ENCODE data around the gene BCL2L13. TPM values are rescaled to one million over a fixed set of nuclear protein-coding genes. Genes with fewer than 3 reads are reported as not detected.

Gene BCL2L13
- total RNA-seq, 4 donors from 2014 or later: 46.0 to 103 (median 72.2) TPM

DNA sequence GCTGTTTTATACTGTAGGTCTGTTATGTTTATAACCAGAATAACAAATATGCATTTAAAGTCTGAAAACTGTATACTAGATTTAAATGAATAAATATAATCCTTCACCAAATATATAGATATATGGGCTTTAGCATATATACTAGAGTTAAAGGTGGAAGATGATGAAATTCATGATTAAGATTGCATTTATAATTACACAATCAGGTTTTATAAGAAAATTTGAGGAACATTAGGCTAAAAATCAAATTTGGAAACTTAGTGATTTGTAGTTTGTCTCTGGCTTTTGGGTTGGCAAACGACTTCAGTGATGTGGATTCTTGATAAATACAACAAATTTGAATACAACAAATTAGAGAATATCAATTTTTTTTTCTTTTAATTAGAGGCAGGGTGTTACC, 10.0 kb downstream of the BCL2L13 start:
- Histone ChIP-seq H3K4me3 (replicated peaks in 1 of 3) (no peak overlapping the region), H3K27ac (no peak overlapping the region), H3K27me3 (no peaks in the 10 kb centered on the region), H3K9me3 (no peaks in the 10 kb centered on the region), H3K36me3 (no peaks in the 10 kb centered on the region), H3K4me1 (no peaks in the 10 kb centered on the region)
- TF ChIP-seq, protein P1, sequence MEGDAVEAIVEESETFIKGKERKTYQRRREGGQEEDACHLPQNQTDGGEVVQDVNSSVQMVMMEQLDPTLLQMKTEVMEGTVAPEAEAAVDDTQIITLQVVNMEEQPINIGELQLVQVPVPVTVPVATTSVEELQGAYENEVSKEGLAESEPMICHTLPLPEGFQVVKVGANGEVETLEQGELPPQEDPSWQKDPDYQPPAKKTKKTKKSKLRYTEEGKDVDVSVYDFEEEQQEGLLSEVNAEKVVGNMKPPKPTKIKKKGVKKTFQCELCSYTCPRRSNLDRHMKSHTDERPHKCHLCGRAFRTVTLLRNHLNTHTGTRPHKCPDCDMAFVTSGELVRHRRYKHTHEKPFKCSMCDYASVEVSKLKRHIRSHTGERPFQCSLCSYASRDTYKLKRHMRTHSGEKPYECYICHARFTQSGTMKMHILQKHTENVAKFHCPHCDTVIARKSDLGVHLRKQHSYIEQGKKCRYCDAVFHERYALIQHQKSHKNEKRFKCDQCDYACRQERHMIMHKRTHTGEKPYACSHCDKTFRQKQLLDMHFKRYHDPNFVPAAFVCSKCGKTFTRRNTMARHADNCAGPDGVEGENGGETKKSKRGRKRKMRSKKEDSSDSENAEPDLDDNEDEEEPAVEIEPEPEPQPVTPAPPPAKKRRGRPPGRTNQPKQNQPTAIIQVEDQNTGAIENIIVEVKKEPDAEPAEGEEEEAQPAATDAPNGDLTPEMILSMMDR (IDR thresholded peaks at IDR 0.05): no peak
- no peak for TF ChIP-seq POLR2A (IDR thresholded peaks at IDR 0.05)
- DNase-seq: no peak
- WGBS, 2 donors: 82 to 85% methylated on average over 1 of the region's 1 CpG
- intact Hi-C loops (cut with DNase I): no loop called here

DNA sequence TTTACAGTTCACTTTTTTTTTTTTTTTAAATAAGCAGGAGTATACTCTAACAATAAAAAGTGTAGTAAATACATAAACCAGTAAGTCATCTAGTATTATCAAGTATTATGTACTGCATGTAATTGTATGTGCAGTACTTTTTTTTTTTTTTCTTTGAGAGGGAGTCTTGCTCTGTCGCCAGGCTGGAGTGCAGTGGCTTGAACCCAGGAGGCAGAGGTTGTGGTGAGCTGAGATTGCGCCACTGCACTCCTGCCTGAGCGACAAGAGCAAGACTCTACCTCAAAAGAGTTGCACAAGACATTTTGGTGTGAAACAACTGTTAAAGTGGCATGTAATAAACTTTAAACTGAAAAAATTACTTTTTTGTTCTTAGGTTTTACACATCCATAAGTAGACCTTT, 16.7 kb downstream of the BCL2L13 start:
- no peak for TF ChIP-seq POLR2A (IDR thresholded peaks at IDR 0.05)
- TF ChIP-seq, protein P1 (IDR thresholded peaks at IDR 0.05): no peak
- intact Hi-C loops (cut with DNase I): no loop called here
- no peak for DNase-seq
- no peak overlapping the region for H3K4me3 ChIP-seq (replicated peaks in 1 of 3)
- WGBS, 2 donors: 94 to 95% methylated on average over 3 of the region's 3 CpGs
- H3K36me3 ChIP-seq: peaks cover 5 to 11% of the 10 kb centered on the region in 2 donors
- H3K27ac ChIP-seq: no peak overlapping the region
- no peaks in the 10 kb centered on the region for H3K27me3 ChIP-seq
- no peaks in the 10 kb centered on the region for H3K9me3 ChIP-seq
- H3K4me1 ChIP-seq: no peaks in the 10 kb centered on the region

DNA sequence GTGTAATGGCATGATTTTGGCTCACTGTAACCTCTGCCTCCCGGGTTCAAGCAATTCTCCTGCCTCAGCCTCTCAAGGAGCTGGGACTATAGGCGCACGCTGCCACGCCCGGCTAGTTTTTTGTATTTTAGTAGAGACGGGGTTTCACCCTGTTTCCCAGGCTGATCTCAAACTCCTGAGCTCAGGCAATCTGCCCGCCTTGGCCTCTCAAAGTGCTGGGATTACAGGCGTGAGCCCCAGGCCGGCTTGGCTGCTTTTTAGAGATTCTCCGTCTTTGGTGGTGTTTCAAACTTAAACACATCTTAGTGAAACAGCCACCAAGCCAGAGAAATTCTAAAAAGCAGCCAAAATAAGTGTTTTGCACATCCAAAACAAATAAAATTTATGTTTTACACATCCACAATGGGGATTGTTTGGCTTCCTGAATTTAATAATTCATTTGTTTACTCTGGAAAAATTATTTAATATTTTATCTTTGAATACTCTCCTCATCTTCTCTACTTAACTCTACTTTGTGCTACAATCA, 18.4 kb downstream of the BCL2L13 start:
- intact Hi-C loops (cut with DNase I): no loop called here
- WGBS, 2 donors: 81 to 87% methylated on average over 10 of the region's 10 CpGs
- Histone ChIP-seq H3K36me3 (peaks cover 10 to 17% of the 10 kb centered on the region in 2 donors), H3K9me3 (no peaks in the 10 kb centered on the region), H3K27ac (no peak overlapping the region), H3K4me3 (replicated peaks in 1 of 3) (no peak overlapping the region), H3K27me3 (no peaks in the 10 kb centered on the region), H3K4me1 (no peaks in the 10 kb centered on the region)
- no peak for DNase-seq
- TF ChIP-seq POLR2A (IDR thresholded peaks at IDR 0.05): no peak
- TF ChIP-seq, protein P1 (IDR thresholded peaks at IDR 0.05): no peak

DNA sequence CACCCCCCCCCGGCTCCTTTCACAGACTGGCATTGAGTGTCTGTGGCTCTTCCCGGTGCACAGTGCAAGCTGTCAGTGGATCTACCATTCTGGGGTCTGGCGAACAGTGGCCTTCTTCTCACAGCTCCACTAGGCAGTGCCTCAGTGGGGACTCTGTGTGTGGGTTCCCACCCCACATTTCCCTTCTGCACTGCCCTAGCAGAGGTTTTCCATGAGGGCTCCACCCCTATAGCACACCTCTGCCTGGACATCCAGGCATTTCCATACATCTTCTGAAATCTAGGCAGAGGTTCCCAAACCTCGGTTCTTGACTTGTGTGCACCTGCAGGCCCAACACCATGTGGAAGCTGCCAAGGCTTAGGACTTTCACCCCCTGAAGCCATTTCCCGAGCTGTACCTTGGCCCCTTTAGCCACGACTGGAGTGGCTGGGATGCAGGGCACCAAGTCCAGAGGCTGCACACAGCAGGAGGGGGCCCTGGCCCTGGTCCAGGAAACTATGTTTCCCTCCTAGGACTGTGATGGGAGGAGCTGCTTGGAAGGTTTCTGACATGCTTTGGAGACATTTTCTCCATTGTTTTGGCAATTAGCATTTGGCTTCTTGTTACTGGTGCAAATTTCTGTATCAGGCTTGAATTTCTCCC, 26.0 kb downstream of the BCL2L13 start:
- H3K36me3 ChIP-seq: peaks cover 13 to 19% of the 10 kb centered on the region in 2 donors
- TF ChIP-seq, protein P1 (IDR thresholded peaks at IDR 0.05): no peak
- no peak for TF ChIP-seq POLR2A (IDR thresholded peaks at IDR 0.05)
- WGBS, 2 donors: 96% methylated on average over 6 of the region's 6 CpGs

DNA sequence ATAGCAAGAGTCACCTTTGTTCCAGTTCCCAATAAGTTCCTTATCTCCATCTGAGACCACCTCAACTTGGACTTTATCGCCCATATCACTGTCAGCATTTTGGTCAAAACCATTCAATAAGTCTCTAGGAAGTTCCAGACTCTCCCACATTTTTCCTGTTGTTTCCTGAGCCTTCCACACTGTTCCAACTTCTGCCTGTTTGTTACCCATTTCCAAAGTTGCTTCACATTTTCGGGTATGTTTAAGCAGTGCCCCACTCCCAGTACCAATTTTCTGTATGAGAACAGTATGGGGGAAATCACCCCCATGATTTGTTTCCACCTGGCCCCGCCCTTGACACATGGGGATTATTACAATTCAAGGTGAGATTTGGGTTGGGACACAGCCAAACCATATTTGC, 26.7 kb downstream of the BCL2L13 start:
- WGBS, 2 donors: 93 to 95% methylated on average over 3 of the region's 3 CpGs
- no peak for DNase-seq

More for the DNA sequence above, 26.0 kb downstream of the BCL2L13 start:
- H3K9me3 ChIP-seq: no peaks in the 10 kb centered on the region
- H3K4me3 ChIP-seq (replicated peaks in 1 of 3): no peak overlapping the region
- H3K27me3 ChIP-seq: no peaks in the 10 kb centered on the region
- no peaks in the 10 kb centered on the region for H3K4me1 ChIP-seq
- intact Hi-C loops (cut with DNase I): no loop called here
- DNase-seq: no peak
- no peak overlapping the region for H3K27ac ChIP-seq

More for the DNA sequence above, 26.7 kb downstream of the BCL2L13 start:
- Histone ChIP-seq H3K36me3 (peaks cover 6 to 19% of the 10 kb centered on the region in 2 donors), H3K4me3 (replicated peaks in 1 of 3) (no peak overlapping the region), H3K4me1 (no peaks in the 10 kb centered on the region), H3K27me3 (no peaks in the 10 kb centered on the region), H3K9me3 (no peaks in the 10 kb centered on the region), H3K27ac (no peak overlapping the region)
- TF ChIP-seq POLR2A (IDR thresholded peaks at IDR 0.05): no peak
- TF ChIP-seq, protein P1 (IDR thresholded peaks at IDR 0.05): no peak
- intact Hi-C loops (cut with DNase I): no loop called here

All from thyroid gland (tissue), 4 donors.